Activated CD8-positive, alpha-beta memory T cell treated with anti-CD3 and anti-CD28 coated beads for 24 hours (primary cell): ENCODE data around the gene DDX4.

ENCODE experiments used
- DNase-seq: peaks from one replicate; pipeline ENCODE4 v3.0.0-alpha.2; 2020

The DDX4 gene

GRCh38 chr5:55829956-55830355 lies 92.1 kb downstream of the DDX4 start:
- no peak for DNase-seq

GRCh38 chr5:55832446-55832845 lies 94.6 kb downstream of the DDX4 start:
- no peak for DNase-seq

GRCh38 chr5:55836191-55836590 lies 98.3 kb downstream of the DDX4 start:
- no peak for DNase-seq

DNA sequence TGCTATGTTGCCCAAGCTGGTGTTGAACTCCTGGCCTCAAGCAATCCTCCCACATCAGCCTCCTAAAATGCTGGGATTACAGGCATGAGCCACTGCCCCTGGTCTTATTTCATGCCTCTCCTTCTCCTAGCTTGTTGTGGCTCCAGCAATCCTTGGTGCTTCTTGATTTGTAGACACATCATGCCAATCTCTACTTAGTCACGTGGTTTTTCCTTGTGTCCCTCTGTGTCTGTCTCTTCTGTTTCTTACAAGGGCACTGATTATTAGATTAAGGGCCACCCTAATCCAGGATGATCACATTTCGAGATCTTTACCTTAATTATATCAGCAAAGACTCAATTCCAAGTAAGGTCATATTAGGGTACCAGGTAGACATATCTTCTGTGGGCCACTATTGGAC lies 104.1 kb downstream of the DDX4 start:
- no peak for DNase-seq

GRCh38 chr5:55847837-55848236 lies 110.0 kb downstream of the DDX4 start:
- DNase-seq, result no peak

DNA sequence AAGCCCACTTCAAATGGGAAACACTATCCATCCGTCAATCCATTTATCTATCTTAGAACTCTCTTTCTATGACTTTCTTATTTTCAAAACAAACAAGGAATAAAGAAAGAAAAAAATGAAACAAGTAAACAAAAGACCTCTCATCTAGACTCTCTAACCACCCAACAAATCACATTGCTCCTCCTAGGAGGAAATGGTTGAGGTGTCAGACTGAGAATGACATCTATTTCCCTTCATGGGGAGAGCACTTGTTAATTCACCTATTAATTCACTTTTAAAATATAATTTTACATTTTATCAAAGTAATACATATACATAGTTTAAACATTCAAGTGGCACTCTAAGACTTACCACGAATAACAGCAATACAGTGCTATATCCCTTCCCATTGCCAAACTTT lies 110.9 kb downstream of the DDX4 start:
- DNase-seq, result no peak

DNA sequence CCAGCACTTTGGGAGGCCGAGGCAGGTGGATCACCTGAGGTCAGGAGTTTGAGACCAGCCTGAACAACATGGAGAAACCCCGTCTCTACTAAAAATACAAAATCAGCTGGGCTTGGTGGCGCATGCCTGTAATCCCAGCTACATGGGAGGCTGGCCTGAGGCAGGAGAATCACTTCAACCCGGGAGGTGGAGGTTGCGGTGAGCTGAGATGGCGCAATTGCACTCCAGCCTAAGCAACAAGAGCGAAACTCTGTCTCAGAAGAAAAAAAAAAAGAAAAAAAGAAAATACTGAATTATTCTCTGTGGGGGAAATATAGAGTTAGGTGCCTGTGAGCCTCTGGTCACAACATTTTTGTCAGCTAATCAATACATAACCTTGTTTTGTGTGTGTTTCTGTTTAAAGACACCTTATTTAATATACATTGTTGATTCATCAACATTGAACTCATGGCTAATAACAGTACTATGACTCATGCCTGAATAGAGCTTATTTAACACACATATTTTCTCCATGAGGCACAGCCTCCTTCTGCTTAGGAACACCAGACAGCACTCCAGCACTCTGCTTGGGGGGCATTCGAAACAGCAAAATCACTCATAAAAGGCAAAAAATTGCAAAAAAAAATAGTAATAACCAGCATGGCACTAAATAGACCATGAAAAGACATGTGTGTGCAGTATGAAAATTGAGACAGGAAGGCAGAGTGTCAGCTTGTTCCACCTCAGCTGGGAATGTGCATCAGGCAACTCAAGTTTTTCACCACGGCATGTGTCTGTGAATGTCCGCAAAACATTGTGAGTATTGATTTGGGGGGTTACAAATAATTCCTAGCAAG lies 113.2 kb downstream of the DDX4 start, which contains the start of gene IL31RA:
Gene IL31RA, plus strand, starts transcription at position 519 of the 836 bp plus-strand sequence. Its CDS starts 214 bp downstream, at position 733.
- no peak for DNase-seq

DNA sequence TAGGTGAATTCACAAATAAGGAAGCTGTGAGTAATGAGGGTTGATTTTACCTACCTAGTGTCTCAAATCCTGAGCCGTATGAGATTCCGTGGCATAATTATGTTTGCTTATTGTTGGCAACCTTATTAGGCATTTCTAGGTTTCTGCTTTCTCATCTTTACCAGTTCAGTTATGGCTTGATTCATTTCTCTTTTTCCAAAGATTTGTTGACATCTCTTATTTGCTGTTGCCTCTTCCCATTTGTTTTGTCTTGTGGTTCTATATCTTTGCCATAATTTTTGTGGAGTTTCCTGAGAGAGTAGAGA lies 113.8 kb downstream of the DDX4 start:
- DNase-seq, result no peak

DNA sequence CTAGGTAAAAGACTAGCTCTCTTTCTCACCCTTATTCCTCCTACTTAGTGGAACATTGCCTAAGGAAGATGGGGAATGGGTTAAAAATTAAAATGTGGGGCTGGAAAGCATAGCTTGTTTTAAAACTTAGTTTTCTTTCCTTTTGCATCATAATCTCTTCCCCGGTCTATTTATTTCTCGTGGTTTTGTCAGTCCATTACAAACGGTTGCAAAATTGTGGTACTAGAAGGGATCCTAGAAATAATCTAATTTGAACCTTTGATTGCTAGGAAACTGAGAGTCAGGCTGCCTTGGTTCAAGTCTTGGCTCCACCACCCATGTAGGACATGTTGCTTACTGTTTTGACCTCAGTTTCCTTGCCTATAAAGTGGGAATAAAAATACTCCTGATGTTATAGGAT lies 114.6 kb downstream of the DDX4 start:
- DNase-seq, result no peak

DNA sequence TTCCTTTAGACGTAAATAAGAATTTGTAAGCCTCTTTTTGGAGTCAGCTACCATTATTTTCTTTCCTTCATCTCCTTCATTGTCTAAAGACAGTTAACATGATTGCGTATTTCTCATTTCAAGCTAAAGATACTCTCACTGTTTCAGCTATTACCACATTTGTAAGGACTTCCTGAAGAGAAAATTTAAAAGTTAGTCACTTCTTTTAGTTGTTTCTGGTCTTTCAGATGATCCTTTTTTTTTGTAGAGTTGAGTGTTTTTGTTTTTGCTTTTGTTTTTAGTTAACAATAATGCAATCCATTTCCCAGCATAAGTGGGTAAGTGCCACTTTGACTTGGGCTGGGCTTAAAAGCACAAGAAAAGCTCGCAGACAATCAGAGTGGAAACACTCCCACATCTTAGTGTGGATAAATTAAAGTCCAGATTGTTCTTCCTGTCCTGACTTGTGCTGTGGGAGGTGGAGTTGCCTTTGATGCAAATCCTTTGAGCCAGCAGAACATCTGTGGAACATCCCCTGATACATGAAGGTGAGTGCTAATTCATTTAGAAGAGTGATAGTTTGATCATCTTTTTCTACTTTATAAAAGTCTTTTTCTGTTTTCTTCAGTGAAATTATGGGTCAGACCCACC lies 115.3 kb downstream of the DDX4 start:
- no peak for DNase-seq

DNA sequence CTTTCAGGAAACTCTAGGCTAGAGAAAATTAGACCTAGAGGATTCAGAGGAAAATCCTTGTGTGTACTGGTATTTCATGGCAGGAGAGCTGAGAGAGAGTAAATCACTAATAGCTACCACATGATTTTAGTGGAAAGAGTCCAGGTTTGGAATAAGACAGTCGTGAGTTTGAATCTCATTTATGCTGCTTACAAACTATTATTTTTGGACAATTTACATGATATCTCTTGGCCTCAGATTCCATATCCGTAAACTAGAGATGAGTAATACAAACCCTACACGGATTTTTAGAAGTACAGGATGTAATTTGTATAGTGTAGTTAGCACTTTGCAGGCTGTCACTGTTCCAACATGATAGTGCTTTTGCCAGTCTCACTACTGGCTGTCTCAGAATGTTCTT lies 116.0 kb downstream of the DDX4 start:
- no peak for DNase-seq

DNA sequence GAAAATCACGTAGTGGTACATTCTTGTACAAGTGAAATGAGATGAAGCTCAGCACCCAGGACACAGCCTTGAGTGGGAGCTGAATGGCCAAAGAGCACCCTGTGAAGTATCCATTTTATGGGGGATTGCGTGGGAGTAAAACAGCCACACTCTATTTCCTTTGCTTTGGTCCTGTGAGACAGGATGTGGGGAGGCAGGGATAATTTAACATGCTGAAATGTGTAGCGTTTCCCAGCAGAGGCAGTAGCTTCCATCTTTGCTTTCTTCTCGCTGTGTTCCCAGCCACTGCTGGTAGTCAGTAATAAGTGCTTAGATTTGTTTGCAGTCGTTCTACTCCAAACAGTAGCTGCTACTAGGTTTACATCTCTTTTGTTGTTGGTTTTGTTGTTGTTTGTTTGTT lies 117.6 kb downstream of the DDX4 start:
- DNase-seq, result no peak

- DNase-seq, result no peak
These were observed 118.8 kb downstream of the DDX4 start for GRCh38 chr5:55856516-55857246.

GRCh38 chr5:55857247-55857640 lies 119.4 kb downstream of the DDX4 start:
- no peak for DNase-seq

DNA sequence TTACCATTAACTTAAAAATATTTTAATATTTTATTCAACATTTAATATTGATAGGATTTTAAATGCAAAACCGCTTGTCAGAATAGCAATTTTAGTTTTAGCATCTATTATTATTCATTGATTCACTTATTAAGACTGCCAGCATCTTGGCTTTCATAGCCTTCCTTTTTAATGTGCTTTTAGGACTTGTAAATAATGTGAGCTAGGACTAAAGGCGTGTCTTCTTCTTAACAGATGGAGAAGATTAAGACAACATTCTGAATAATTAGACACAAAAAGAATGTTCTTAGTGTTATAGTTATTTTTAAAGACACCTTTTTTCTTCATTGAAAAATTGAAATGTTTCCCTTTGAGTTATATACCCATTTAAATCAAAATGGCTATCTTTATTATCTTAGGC lies 120.2 kb downstream of the DDX4 start:
- no peak for DNase-seq

DNA sequence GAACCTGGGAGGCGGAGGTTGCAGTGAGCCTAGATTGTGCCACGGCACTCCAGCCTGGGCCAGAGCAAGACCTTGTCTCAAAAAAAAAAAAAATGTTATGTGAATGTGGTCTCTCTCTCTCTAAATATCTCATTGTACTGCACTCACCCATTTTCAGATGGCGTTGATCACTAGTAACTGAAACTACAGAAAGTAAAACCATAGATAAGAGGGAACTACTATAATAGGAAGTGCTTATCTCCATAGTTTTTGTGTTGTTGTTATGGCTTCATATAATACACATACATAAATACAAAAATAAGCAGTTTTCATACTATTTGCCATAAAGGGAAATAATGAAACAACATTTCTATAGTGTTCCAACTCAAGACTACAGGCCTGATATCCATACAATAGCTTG lies 122.4 kb downstream of the DDX4 start:
- no peak for DNase-seq

- no peak for DNase-seq
These were observed 122.8 kb downstream of the DDX4 start for GRCh38 chr5:55860709-55861108.

DNA sequence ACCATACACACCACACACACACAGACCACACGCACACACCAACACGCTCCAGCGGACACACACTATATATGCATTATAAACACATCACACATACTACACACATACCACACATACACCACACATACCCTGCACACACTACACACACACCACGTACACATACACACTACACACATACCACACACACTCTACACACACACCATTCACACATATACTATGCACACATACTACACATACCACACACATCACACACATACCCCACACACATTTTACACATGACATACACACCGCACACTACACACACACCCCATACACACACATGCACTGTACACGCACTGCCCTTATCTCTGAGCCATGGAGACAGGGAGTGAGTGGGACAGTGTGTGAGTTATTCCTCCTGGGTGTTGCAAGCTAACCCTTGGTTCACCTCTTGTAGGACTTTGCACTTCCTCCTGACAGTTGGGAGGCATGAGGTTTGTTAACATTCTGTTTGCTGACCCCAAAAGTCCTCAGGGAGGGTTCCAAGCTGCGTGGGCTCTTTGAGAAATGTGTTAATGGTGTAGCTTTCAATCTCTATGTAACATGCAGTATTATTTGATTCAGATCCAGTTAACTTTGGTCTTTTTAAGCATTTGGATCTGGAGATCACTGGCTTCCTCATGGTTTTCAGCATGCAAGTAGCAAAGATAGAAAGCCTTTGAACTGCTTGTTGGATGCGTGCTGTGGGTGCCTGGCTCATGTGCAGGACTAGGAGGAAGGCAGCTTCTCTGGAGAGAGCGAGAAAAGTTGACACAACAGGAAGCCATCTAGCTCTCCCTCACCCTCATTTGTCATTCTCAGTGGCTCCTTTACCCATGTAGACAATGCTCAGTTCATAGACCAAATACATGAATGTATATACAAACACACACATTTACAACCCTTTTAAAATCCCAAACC lies 127.0 kb downstream of the DDX4 start:
- no peak for DNase-seq

- no peak for DNase-seq
These were observed 128.0 kb downstream of the DDX4 start for GRCh38 chr5:55865831-55866230.

DNA sequence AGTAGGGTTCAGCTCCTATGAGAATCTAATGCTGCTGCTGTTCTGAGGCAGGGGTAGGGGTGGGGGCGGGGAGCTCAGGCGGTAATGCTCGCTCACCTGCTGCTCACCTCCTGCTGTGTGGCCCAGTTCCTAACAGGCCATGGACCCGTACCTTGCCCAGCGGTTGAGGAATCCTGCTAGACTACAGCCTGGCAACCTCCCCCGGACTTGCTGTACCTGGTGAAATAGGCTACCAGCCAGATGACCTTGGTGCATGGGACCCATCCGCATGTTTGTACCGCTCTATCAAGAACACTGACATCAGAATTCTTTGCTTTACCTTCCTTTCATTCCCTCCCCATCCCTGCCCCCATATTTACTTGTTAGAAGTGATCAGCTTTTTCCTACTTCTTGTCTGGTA lies 128.6 kb downstream of the DDX4 start:
- DNase-seq, result no peak
